CD14-positive monocyte (primary cell): Measurements from ENCODE around the gene ANO7. TPM values are rescaled to one million over a fixed set of nuclear protein-coding genes. Genes with fewer than 3 reads are reported as not detected.

Experiments used
- DNase-seq, 3 donors: peaks; one replicate each; pipeline ENCODE4 v3.0.0-alpha.2; 2011 to 2022
- H2AFZ ChIP-seq: 2 replicates; pipeline ENCODE4 v1.6.0; 2012; ENCODE audit warnings: mild to moderate bottlenecking, low read depth, low read length, inconsistent platforms; ENCODE audit not compliant: insufficient read depth, poor library complexity, severe bottlenecking
- H3K27ac ChIP-seq, 2 donors: 1 replicate in 1 of 2; 2 replicates in 1 of 2; pipeline ENCODE4 v1.5.1; 2012 to 2013; ENCODE audit warnings: low read length in 2 of 2, control low read depth in 1 of 2, inconsistent platforms in 1 of 2, low read depth in 1 of 2, mild to moderate bottlenecking in 1 of 2
- H3K27me3 ChIP-seq, 2 donors: one replicate each; pipeline versions ENCODE4 v1.6.0 to v1.6.1; 2011 to 2013; ENCODE audit warnings: low read length in 2 of 2; ENCODE audit not compliant: control insufficient read depth in 2 of 2, insufficient read depth in 2 of 2
- H3K36me3 ChIP-seq, 2 donors: replicated peaks in 1 of 2; 1 replicate in 1 of 2; 2 replicates in 1 of 2; pipeline versions ENCODE4 v1.5.1 to v1.6.1; 2012 to 2013; ENCODE audit warnings: low read length in 2 of 2, control low read depth in 1 of 2, inconsistent platforms in 1 of 2, mild to moderate bottlenecking in 1 of 2; ENCODE audit not compliant: insufficient read depth in 2 of 2, control insufficient read depth in 1 of 2
- H3K4me1 ChIP-seq, 2 donors: 1 replicate in 1 of 2; 2 replicates in 1 of 2; pipeline versions ENCODE4 v1.5.1 to v1.6.1; 2012 to 2013; ENCODE audit warnings: low read length in 2 of 2, control low read depth in 1 of 2, inconsistent platforms in 1 of 2, mild to moderate bottlenecking in 1 of 2, moderate library complexity in 1 of 2; ENCODE audit not compliant: insufficient read depth in 2 of 2, control insufficient read depth in 1 of 2
- H3K4me2 ChIP-seq: replicated peaks from 2 replicates; pipeline ENCODE3; 2012; ENCODE audit warnings: low read length, moderate library complexity, mild to moderate bottlenecking; ENCODE audit not compliant: poor library complexity, severe bottlenecking; ENCODE audit errors: extremely low read depth
- H3K4me3 ChIP-seq, 3 experiments: fragments of 200-600 bp in 1 of 3; sonication (generic) in 1 of 3; replicated peaks in 1 of 3; 1 replicate in 2 of 3; 2 replicates in 1 of 3; pipeline ENCODE4 v1.5.1; 2011 to 2013; ENCODE audit warnings: low read length in 3 of 3, mild to moderate bottlenecking in 3 of 3, control low read depth in 2 of 3, low read depth in 2 of 3, inconsistent platforms in 1 of 3, moderate library complexity in 1 of 3
- H3K79me2 ChIP-seq: 2 replicates; pipeline ENCODE4 v1.6.0; 2012; ENCODE audit warnings: mild to moderate bottlenecking, control low read depth, inconsistent platforms, low read length, moderate library complexity; ENCODE audit not compliant: insufficient read depth
- H3K9ac ChIP-seq: 2 replicates; pipeline ENCODE4 v1.6.0; 2017; ENCODE audit warnings: low read length, mild to moderate bottlenecking; ENCODE audit not compliant: insufficient read depth, poor library complexity, severe bottlenecking
- H3K9me3 ChIP-seq, 2 donors: replicated peaks in 1 of 2; 1 replicate in 1 of 2; 2 replicates in 1 of 2; pipeline versions ENCODE4 v1.5.1 to v1.6.1; 2012 to 2013; ENCODE audit warnings: low read length in 2 of 2, control low read depth in 1 of 2; ENCODE audit not compliant: control insufficient read depth in 1 of 2, insufficient read depth in 1 of 2
- H4K20me1 ChIP-seq: 2 replicates; pipeline ENCODE4 v1.6.0; 2012; ENCODE audit warnings: mild to moderate bottlenecking, low read length, control low read depth, moderate library complexity; ENCODE audit not compliant: insufficient read depth
- H3K27ac Mint-ChIP-seq, 7 donors: one replicate each; pipeline ENCODE4 v1.8.0; 2020; ENCODE audit warnings: mild to moderate bottlenecking in 7 of 7, mixed read lengths in 7 of 7, moderate library complexity in 6 of 7, inconsistent platforms in 2 of 7
- H3K27me3 Mint-ChIP-seq, 3 donors: one replicate each; pipeline ENCODE4 v1.8.0; 2021 to 2022; ENCODE audit warnings: low read depth in 3 of 3, mild to moderate bottlenecking in 3 of 3, mixed read lengths in 3 of 3, moderate library complexity in 3 of 3, inconsistent platforms in 1 of 3
- H3K36me3 Mint-ChIP-seq, 2 donors: one replicate each; pipeline ENCODE4 v1.8.0; 2020; ENCODE audit warnings: mixed read lengths in 2 of 2, inconsistent platforms in 1 of 2, mild to moderate bottlenecking in 1 of 2
- H3K4me1 Mint-ChIP-seq: one replicate; pipeline ENCODE4 v1.8.0; 2020; ENCODE audit warnings: mild to moderate bottlenecking, mixed read lengths
- H3K4me3 Mint-ChIP-seq, 2 donors: one replicate each; pipeline ENCODE4 v1.8.0; 2020; ENCODE audit warnings: mild to moderate bottlenecking in 2 of 2, mixed read lengths in 2 of 2, moderate library complexity in 1 of 2
- H3K9me3 Mint-ChIP-seq, 7 donors: one replicate each; pipeline ENCODE4 v1.8.0; 2020 to 2022; ENCODE audit warnings: mixed read lengths in 7 of 7, mild to moderate bottlenecking in 6 of 7, moderate library complexity in 6 of 7, inconsistent platforms in 2 of 7
- CTCF ChIP-seq: fragments of 200-600 bp; IDR thresholded peaks from one replicate; pipeline ENCODE4 v1.8.0; 2022; ENCODE audit warnings: antibody characterized with exemption, mild to moderate bottlenecking
- WGBS: methylation state at CpG from one replicate; pipeline ENCODE4 v1.1.5; 2013; ENCODE audit warnings: missing lambda C conversion rate; ENCODE audit not compliant: insufficient coverage; 5-methylcytosine and 5-hydroxymethylcytosine counted together
- intact Hi-C, 2 donors: fragments of 100-400 bp; cut with micrococcal nuclease; formaldehyde crosslinking; loops; one replicate each; pipeline versions ENCODE4 v1.15.0 to v1.15.1; 2023
- polyA plus RNA-seq, 3 donors: library from polyadenylated mRNA; depleted of rRNA in 1 of 3; unstranded in 2 of 3; stranded (reverse) in 1 of 3; fragments of 300-500 nt in 2 of 3; fragments of >200 nt in 1 of 3; fragmentation: Illumina TruSeq in 2 of 3; gene quantifications; 1 replicate in 2 of 3; 2 replicates in 1 of 3; pipeline ENCODE4 v1.2.3, GENCODE V29; 2012 to 2021

Gene ANO7
- polyA plus RNA-seq, 3 donors: 0.03 TPM; not detected in 2

DNA sequence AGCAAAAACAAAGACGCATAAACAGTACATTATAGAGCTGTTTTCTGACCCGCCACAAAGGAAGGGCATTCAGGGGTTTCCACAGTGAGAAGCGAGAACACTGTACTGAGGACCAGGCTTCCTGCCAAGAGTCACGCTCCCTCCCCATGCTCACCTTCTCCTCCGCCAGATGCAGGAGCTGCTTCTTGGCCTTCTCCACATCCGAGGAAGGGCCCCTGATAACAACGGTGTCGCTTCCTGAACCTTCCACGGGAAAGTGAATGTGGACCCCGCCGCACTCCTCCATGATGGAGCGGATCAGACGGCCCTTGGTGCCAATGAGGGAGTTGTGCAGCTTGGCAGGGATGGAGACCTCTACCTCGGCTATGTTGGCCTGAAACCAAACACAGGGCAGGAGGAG, 53.8 kb downstream of the ANO7 start:
- H3K4me2 ChIP-seq: no peak overlapping the region
- TF ChIP-seq CTCF: no peak
- H3K27me3 ChIP-seq: no peaks in the 10 kb centered on the region
- no peaks in the 10 kb centered on the region for H3K79me2 ChIP-seq
- no peak overlapping the region for H3K27ac ChIP-seq
- peaks cover 94 to 100% of the 10 kb centered on the region in 2 donors for H3K36me3 ChIP-seq
- H3K27ac Mint-ChIP-seq: peak overlapping the region in 2 of 7 donors; percentile 25 to 50
- H3K27me3 Mint-ChIP-seq: no peaks in the 10 kb centered on the region
- no peak overlapping the region for H3K9ac ChIP-seq
- no peak overlapping the region for H3K4me3 Mint-ChIP-seq
- H2AFZ ChIP-seq: no peak overlapping the region
- H3K4me1 Mint-ChIP-seq: no peaks in the 10 kb centered on the region
- intact Hi-C loops: no loop called here
- no peaks in the 10 kb centered on the region for H3K9me3 ChIP-seq
- DNase-seq: no peak
- no peaks in the 10 kb centered on the region for H3K4me1 ChIP-seq
- no peaks in the 10 kb centered on the region for H3K9me3 Mint-ChIP-seq
- H4K20me1 ChIP-seq: peaks cover 37% of the 10 kb centered on the region
- H3K36me3 Mint-ChIP-seq: peaks cover 91 to 100% of the 10 kb centered on the region in 2 donors
- 91% methylated on average over 9 of the region's 14 CpGs for WGBS
- H3K4me3 ChIP-seq: no peak overlapping the region

DNA sequence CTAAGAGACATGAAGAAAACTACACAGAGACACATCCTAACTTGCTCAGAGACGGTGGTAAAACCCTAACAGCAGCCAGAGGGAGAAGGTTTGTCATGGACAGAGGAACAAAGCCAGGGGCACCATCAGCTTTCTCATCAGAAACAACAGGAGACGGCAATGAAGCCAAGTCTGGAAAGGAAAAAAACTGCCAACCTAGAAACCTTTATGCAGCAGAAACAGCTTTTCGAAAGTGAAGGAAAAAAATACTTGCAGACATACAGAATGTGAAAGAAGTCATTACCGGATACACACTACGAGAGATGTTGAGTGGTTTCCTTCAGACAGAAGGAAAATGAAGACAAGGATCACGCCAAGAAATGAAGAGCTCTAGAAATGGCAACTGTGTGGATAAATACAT, 55.9 kb downstream of the ANO7 start:
- Mint-ChIP-seq H3K27ac (no peak overlapping the region), H3K36me3 (peaks cover 91 to 100% of the 10 kb centered on the region in 2 donors), H3K4me1 (no peaks in the 10 kb centered on the region), H3K9me3 (no peaks in the 10 kb centered on the region), H3K27me3 (no peaks in the 10 kb centered on the region), H3K4me3 (no peak overlapping the region)
- H3K27me3 ChIP-seq: no peaks in the 10 kb centered on the region
- no peak for TF ChIP-seq CTCF
- H3K36me3 ChIP-seq: peaks cover 94 to 100% of the 10 kb centered on the region in 2 donors
- H3K9me3 ChIP-seq: no peaks in the 10 kb centered on the region
- 100% methylated on average over 1 of the region's 6 CpGs for WGBS
- no peak overlapping the region for H3K9ac ChIP-seq
- no peak overlapping the region for H3K4me2 ChIP-seq
- peaks cover 40% of the 10 kb centered on the region for H4K20me1 ChIP-seq
- H3K4me3 ChIP-seq: no peak overlapping the region
- H3K4me1 ChIP-seq: no peaks in the 10 kb centered on the region
- H2AFZ ChIP-seq: no peak overlapping the region
- no peak overlapping the region for H3K27ac ChIP-seq
- intact Hi-C loops: no loop called here
- no peak for DNase-seq
- H3K79me2 ChIP-seq: no peaks in the 10 kb centered on the region
